ENCODE measurements around the gene OSBPL10.

GRCh38 chr3:31762888-31763351 is 218.1 kb downstream of the OSBPL10 start:
- no peak for TF ChIP-seq ZFP3 (CRISPR knock-in tag; IDR thresholded peaks at IDR 0.05)
- no peak for TF ChIP-seq ARNTL (CRISPR knock-in tag; IDR thresholded peaks at IDR 0.05; ENCODE audit: borderline replicate concordance, low read depth)
- no peak for TF ChIP-seq TSHZ2 (CRISPR knock-in tag; IDR thresholded peaks at IDR 0.05)
- no peak for TF ChIP-seq ISL1 (CRISPR knock-in tag; IDR thresholded peaks at IDR 0.05)
- no peak for TF ChIP-seq ZNF8 (CRISPR knock-in tag; IDR thresholded peaks at IDR 0.05)
- no peak for TF ChIP-seq TOX (CRISPR knock-in tag; IDR thresholded peaks at IDR 0.05; ENCODE audit: borderline replicate concordance)

All from SK-N-SH treated with all-trans-retinoic acid at 6 μM for 48 hours (cell line).